SK-N-MC (cell line): Measurements from ENCODE around the gene DPYSL5.

ENCODE experiments used
- EZH2 ChIP-seq: fragments of 200-600 bp; sonication (generic); IDR thresholded peaks from one replicate; pipeline ENCODE4 v1.6.1; 2017; ENCODE audit warnings: antibody characterized with exemption
- POLR2AphosphoS5 ChIP-seq: IDR thresholded peaks from 2 replicates; pipeline ENCODE4 v1.6.1; 2012; ENCODE audit warnings: mild to moderate bottlenecking, low read depth, low read length, borderline replicate concordance

GRCh38 chr2:26940001-26940400 is 92.1 kb downstream of the DPYSL5 start:
- TF ChIP-seq EZH2 (no peak), POLR2AphosphoS5 (no peak)
